ENCODE measurements around the gene RALBP1.
"Not testable (repeated sequence)": the region's sequence is repeated elsewhere in the genome, so short reads cannot be mapped to it uniquely, and the experiment has no call there.

Gene RALBP1

GRCh38 chr18:9474983-9475642 lies at the start of gene RALBP1:
TSS of gene RALBP1 (plus strand) at chr18:9475513. CDS start at chr18:9513046, 37,533 bp downstream.
- peak; percentile 99 for DNase-seq

GRCh38 chr18:9426753-9427152 lies 48.6 kb upstream of the RALBP1 start:
- no peak for DNase-seq

GRCh38 chr18:9428301-9428706 lies 47.0 kb upstream of the RALBP1 start:
- DNase-seq = no peak

- no peak for DNase-seq
Measured at GRCh38 chr18:9428862-9429661, 46.3 kb upstream of the RALBP1 start.

- DNase-seq = no peak
Measured at GRCh38 chr18:9429662-9429993, 45.7 kb upstream of the RALBP1 start.

GRCh38 chr18:9430315-9430714 lies 45.0 kb upstream of the RALBP1 start:
- DNase-seq = not testable (repeated sequence)

GRCh38 chr18:9431296-9431695 lies 44.0 kb upstream of the RALBP1 start:
- no peak for DNase-seq

- DNase-seq = not testable (repeated sequence)
Measured at GRCh38 chr18:9433122-9433521, 42.2 kb upstream of the RALBP1 start.

GRCh38 chr18:9433671-9434121 lies 41.6 kb upstream of the RALBP1 start:
- DNase-seq = no peak

GRCh38 chr18:9434122-9434701 lies 41.1 kb upstream of the RALBP1 start:
- DNase-seq = no peak

GRCh38 chr18:9435041-9435440 lies 40.3 kb upstream of the RALBP1 start:
- DNase-seq = no peak

- no peak for DNase-seq
Measured at GRCh38 chr18:9436206-9436929, 38.9 kb upstream of the RALBP1 start.

GRCh38 chr18:9437021-9437437 lies 38.3 kb upstream of the RALBP1 start:
- DNase-seq = no peak

GRCh38 chr18:9437672-9438071 lies 37.6 kb upstream of the RALBP1 start:
- DNase-seq = no peak

- DNase-seq = no peak
Measured at GRCh38 chr18:9441061-9441460, 34.3 kb upstream of the RALBP1 start.

GRCh38 chr18:9444549-9444948 lies 30.8 kb upstream of the RALBP1 start:
- no peak for DNase-seq

GRCh38 chr18:9446839-9447238 lies 28.5 kb upstream of the RALBP1 start:
- DNase-seq = no peak

- DNase-seq = no peak
Measured at GRCh38 chr18:9447334-9447733, 28.0 kb upstream of the RALBP1 start.

- DNase-seq = no peak
Measured at GRCh38 chr18:9449600-9450414, 25.5 kb upstream of the RALBP1 start.

GRCh38 chr18:9450920-9451319 lies 24.4 kb upstream of the RALBP1 start:
- not testable (repeated sequence) for DNase-seq

GRCh38 chr18:9453283-9453682 lies 22.0 kb upstream of the RALBP1 start:
- no peak for DNase-seq

- DNase-seq = no peak
Measured at GRCh38 chr18:9454061-9454703, 21.1 kb upstream of the RALBP1 start.

All from GF-D8 (cell line).